HEK293T (cell line): ENCODE data around the gene MAML2.

ENCODE experiments used
- CTCF ChIA-PET: fragments of 350-600 bp; formaldehyde crosslinking; extraction: SDS; loops from one replicate; lab custom pipeline; 2021; ENCODE audit warnings: antibody characterized with exemption, inconsistent platforms; lab: Yijun Ruan, JAX
- POLR2A ChIA-PET: fragments of 350-600 bp; formaldehyde crosslinking; extraction: SDS; loops from one replicate; lab custom pipeline; 2020; ENCODE audit warnings: antibody characterized with exemption, inconsistent platforms; lab: Yijun Ruan, JAX
- DNase-seq: peaks from one replicate; pipeline ENCODE4 v3.0.0; 2012; ENCODE audit warnings: mixed read lengths; ENCODE audit errors: extremely low spot score
- ARNT ChIP-seq: fragments of 450-650 bp; IDR thresholded peaks from 2 replicates; pipeline ENCODE4 v1.6.1; 2017; ENCODE audit warnings: mild to moderate bottlenecking
- BHLHE40 ChIP-seq: fragments of 450-650 bp; IDR thresholded peaks from 2 replicates; pipeline ENCODE4 v1.6.1; 2016; ENCODE audit warnings: mild to moderate bottlenecking, moderate library complexity, borderline replicate concordance
- CTBP1 ChIP-seq: fragments of 450-650 bp; IDR thresholded peaks from 2 replicates; pipeline ENCODE4 v1.6.1; 2016; ENCODE audit warnings: borderline replicate concordance
- ELF4 ChIP-seq: fragments of 450-650 bp; IDR thresholded peaks from 2 replicates; pipeline ENCODE4 v1.6.1; 2017; ENCODE audit warnings: antibody characterized with exemption
- FOXA1 ChIP-seq: fragments of 450-650 bp; IDR thresholded peaks from 2 replicates; pipeline ENCODE4 v1.6.1; 2016; ENCODE audit warnings: mild to moderate bottlenecking
- FOXK2 ChIP-seq: fragments of 450-650 bp; IDR thresholded peaks from 2 replicates; pipeline ENCODE4 v1.6.1; 2016; ENCODE audit warnings: mild to moderate bottlenecking
- FOXM1 ChIP-seq: fragments of 450-650 bp; IDR thresholded peaks from 2 replicates; pipeline ENCODE4 v1.6.1; 2017; ENCODE audit warnings: mild to moderate bottlenecking, borderline replicate concordance
- HDGF ChIP-seq: fragments of 450-650 bp; IDR thresholded peaks from 2 replicates; pipeline ENCODE4 v1.6.1; 2017; ENCODE audit warnings: antibody characterized with exemption, borderline replicate concordance
- L3MBTL2 ChIP-seq: fragments of 450-650 bp; conservative IDR thresholded peaks from 2 replicates; pipeline ENCODE4 v1.6.1; 2016; ENCODE audit warnings: mild to moderate bottlenecking
- LEF1 ChIP-seq: fragments of 450-650 bp; IDR thresholded peaks from 2 replicates; pipeline ENCODE4 v1.6.1; 2017; ENCODE audit warnings: mild to moderate bottlenecking, borderline replicate concordance
- NFRKB ChIP-seq: fragments of 450-650 bp; IDR thresholded peaks from 2 replicates; pipeline ENCODE4 v1.6.1; 2016; ENCODE audit warnings: mild to moderate bottlenecking, moderate library complexity
- SP1 ChIP-seq: fragments of 450-650 bp; IDR thresholded peaks from 2 replicates; pipeline ENCODE4 v1.6.1; 2017
- SUZ12 ChIP-seq: fragments of 450-650 bp; IDR thresholded peaks from 2 replicates; pipeline ENCODE4 v1.6.1; 2016; ENCODE audit warnings: mild to moderate bottlenecking
- TARDBP ChIP-seq: fragments of 450-650 bp; IDR thresholded peaks from 2 replicates; pipeline ENCODE4 v1.6.1; 2016
- ZNF384 ChIP-seq: fragments of 450-650 bp; IDR thresholded peaks from 2 replicates; pipeline ENCODE4 v1.6.1; 2016
- TF ChIP-seq, protein P1 (sequence below): fragments of 450-650 bp; IDR thresholded peaks from 2 replicates; pipeline ENCODE4 v1.6.1; 2016

MAML2 gene

DNA sequence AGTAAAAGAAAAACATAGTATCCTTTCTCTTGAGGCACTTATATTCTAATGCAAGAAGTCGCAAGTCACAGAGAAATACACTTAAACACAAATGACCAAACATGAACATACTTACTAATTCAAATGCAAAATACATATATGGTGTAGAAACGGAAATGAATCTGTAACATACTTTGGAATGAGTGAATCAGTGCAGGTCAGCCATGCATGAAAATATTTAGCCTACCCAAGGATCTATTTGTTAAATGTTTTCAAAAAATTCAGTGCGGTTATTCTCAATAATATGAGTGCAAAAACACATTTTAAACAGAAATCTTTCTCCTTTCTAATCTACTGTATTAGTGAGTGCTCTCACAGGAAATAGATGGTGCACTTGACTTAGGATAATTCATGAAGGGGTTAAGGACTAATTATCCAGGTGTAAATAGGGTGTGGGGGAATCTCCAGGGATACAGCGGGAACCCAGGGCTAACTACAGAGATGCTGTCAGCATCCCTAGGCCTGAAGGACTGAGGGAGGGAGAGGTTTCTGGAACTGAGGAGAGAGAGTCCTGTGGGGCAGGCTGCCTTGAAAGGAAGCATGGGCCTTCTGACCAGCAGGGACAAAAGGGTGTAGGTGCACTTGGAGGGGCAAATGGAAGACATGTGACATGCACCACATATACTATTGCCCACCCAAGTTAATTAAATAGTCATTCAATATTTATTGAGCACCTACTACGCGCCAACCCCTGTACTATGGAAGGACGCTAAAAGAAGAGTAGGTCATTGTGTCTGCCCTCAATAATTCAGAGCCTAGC lies 139.2 kb downstream of the MAML2 start:
- ChIA-PET POLR2A (interaction anchor here (1.0 kb wide), 1 partner anchor 40 kb away, joined by 3 read pairs; no protein-coding TSS in a partner anchor), CTCF (no interaction called here)
- TF ChIP-seq, protein P1, sequence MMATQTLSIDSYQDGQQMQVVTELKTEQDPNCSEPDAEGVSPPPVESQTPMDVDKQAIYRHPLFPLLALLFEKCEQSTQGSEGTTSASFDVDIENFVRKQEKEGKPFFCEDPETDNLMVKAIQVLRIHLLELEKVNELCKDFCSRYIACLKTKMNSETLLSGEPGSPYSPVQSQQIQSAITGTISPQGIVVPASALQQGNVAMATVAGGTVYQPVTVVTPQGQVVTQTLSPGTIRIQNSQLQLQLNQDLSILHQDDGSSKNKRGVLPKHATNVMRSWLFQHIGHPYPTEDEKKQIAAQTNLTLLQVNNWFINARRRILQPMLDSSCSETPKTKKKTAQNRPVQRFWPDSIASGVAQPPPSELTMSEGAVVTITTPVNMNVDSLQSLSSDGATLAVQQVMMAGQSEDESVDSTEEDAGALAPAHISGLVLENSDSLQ, result no peak
- TF ChIP-seq HDGF (no peak), LEF1 (no peak), FOXK2 (no peak), FOXM1 (no peak), ELF4 (no peak), BHLHE40 (no peak)
- no peak for DNase-seq

DNA sequence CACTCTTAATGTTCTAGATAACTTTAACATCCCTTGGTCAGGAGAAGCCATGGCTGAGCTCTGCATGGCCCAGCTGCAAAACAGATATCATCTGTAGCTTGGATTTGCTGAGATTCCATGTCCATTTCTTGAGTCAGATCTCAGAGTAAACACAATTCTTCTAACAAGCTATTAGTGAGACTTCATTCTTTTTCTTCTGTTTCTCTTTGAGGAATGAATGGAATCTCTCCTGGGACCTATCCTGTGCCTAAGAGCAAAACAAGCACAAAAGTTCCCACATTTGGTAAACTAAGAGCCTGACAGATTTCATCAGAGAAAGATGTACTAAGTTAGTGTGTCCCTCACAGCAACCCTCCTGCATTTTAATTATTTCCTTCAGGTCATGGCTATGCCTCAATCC lies 142.8 kb downstream of the MAML2 start:
- TF ChIP-seq, protein P1, result no peak
- no peak for TF ChIP-seq SUZ12
- no peak for TF ChIP-seq CTBP1
- TF ChIP-seq L3MBTL2, result no peak
- TF ChIP-seq FOXA1, result no peak
- TF ChIP-seq ZNF384, result no peak
- TF ChIP-seq TARDBP, result no peak
- TF ChIP-seq NFRKB, result no peak
- TF ChIP-seq LEF1, result no peak
- no peak for TF ChIP-seq ARNT
- no peak for TF ChIP-seq HDGF
- TF ChIP-seq FOXK2, result no peak
- TF ChIP-seq BHLHE40, result no peak
- no peak for TF ChIP-seq FOXM1
- TF ChIP-seq SP1, result no peak
- TF ChIP-seq ELF4, result no peak
- ChIA-PET POLR2A (no interaction called here), CTCF (no interaction called here)
- no peak for DNase-seq

DNA sequence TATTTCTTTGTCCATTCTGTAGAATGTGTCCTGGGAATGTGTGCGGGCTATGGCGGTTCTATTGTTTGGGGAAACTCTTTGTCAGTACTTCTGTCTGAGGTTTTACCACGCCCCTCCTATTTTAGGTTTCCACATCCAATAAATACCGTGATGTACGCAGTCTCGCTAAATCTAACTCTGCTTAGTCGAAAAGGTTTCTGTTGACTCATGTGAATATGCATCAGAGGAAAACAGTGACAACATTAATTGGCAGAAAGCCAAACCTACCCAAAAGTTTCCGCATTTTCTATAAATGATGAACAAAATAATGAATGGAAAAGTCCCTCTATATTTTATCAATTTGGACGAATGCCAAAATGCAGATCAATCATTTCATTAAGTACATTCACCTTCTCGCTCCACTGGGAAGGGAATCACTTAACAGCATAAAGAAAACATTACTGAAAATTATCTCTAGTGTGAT lies 143.4 kb downstream of the MAML2 start:
- ChIA-PET POLR2A (no interaction called here), CTCF (no interaction called here)
- no peak for DNase-seq
- TF ChIP-seq FOXA1 (no peak), FOXM1 (no peak), ELF4 (no peak), NFRKB (no peak), L3MBTL2 (no peak), FOXK2 (no peak), TARDBP (no peak), CTBP1 (no peak), ARNT (no peak), ZNF384 (no peak), HDGF (no peak), SP1 (no peak), LEF1 (no peak), BHLHE40 (no peak), SUZ12 (no peak)
- TF ChIP-seq, protein P1, result no peak

DNA sequence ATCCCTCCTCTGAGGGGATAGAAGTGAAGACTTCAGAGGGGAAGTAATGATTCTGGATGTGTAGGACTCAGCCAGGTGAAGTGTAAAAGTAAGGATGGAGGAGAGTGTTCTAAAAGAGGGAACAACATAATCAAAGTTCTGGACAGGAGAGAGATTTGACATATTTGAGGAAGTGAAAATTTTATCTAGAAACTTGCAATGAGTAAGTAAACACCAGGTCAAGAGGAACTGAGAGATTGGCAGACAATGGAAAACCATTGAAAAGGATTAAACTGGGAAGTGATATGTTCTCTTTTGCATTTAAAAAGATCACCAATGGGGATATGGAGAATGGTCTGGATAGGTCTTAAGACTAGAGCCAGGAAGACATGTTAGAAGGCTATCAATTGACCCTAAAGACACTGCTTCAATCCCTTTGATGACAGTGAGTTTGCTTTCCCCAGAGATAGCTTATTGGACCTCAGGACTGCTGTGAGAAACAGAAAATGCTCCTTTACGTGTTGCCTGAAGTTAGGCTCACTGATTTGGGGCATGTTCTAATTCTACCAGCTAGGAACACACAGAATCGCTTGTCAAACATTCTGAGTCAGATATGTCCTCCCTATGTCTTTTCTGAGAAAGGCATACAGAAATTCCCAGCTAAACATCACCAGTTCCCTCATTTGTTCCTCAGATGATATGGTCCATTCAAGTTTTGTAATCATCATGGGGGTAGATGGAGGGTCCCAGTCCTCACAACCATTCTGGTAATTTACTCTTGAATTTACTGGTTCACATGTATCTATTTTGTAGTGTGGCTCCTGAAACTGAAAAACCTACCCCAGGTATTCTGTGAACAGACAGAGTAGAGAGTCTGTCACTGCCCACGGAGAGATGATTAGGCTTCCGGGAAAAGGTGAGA lies 144.9 kb downstream of the MAML2 start:
- ChIA-PET CTCF (no interaction called here), POLR2A (no interaction called here)
- TF ChIP-seq SP1 (no peak), ARNT (no peak), HDGF (no peak), ELF4 (no peak), CTBP1 (no peak), LEF1 (no peak), ZNF384 (no peak), L3MBTL2 (no peak)
- no peak for DNase-seq

DNA sequence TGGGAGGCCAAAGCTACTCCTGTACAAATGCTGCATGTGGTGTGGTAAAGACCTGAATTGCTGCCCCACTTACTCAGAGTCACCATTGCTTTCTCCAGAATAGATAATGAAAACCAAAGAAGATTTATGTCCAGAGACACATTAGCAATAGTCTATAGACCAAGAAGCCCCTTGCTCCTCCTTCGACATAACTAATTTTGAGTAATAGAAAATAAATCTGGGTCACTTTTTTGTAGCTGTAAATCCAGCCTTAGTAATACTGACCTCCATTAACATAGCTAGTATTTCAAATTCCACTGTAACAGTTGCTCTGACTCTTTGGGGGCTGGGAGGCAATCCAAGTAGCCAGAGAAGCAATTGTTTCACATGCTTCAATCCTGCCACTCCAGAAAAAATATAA lies 145.9 kb downstream of the MAML2 start:
- CTCF ChIA-PET, result no interaction called here
- POLR2A ChIA-PET, result no interaction called here
- TF ChIP-seq ELF4 (no peak), HDGF (no peak), L3MBTL2 (no peak), TARDBP (no peak), FOXM1 (no peak), FOXA1 (no peak), CTBP1 (no peak), ZNF384 (no peak), FOXK2 (no peak), NFRKB (no peak), SP1 (no peak), LEF1 (no peak), BHLHE40 (no peak), ARNT (no peak), SUZ12 (no peak)
- TF ChIP-seq, protein P1, result no peak
- no peak for DNase-seq
